ENCODE results near the gene EPHA7.

DNA sequence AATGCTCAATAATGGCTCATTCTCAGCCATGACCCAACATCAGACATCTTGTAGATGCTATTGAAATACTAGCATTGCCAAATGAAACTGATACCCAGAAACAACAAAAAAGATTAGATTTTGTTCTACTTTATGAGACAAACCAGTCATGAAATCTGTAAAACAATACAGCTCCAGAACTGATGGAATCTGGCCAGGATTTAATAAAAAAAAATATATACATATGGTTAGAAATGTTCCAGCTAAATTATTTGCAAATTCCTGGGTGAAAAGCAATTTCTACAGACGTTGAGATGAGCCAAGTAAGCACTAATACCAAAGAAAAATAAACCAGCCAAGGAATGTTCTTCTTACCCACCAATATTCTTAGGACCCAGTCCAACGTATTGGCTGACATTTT is 201.3 kb downstream of the EPHA7 start:
- no peak for TF ChIP-seq POLR2AphosphoS5 (IDR thresholded peaks at IDR 0.05)
- TF ChIP-seq, protein P1, sequence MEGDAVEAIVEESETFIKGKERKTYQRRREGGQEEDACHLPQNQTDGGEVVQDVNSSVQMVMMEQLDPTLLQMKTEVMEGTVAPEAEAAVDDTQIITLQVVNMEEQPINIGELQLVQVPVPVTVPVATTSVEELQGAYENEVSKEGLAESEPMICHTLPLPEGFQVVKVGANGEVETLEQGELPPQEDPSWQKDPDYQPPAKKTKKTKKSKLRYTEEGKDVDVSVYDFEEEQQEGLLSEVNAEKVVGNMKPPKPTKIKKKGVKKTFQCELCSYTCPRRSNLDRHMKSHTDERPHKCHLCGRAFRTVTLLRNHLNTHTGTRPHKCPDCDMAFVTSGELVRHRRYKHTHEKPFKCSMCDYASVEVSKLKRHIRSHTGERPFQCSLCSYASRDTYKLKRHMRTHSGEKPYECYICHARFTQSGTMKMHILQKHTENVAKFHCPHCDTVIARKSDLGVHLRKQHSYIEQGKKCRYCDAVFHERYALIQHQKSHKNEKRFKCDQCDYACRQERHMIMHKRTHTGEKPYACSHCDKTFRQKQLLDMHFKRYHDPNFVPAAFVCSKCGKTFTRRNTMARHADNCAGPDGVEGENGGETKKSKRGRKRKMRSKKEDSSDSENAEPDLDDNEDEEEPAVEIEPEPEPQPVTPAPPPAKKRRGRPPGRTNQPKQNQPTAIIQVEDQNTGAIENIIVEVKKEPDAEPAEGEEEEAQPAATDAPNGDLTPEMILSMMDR (IDR thresholded peaks at IDR 0.05), result no peak
- no peak for TF ChIP-seq EP300 (IDR thresholded peaks at IDR 0.05; ENCODE audit: low read depth)
